Stimulated activated CD4-positive, alpha-beta T cell treated with anti-CD3 and anti-CD28 coated beads, Interleukin-2, amount 100 ng/mL, for 48 hours (primary cell): Measurements from ENCODE around the gene ARPC3.
"Not testable (repeated sequence)": the region's sequence is repeated elsewhere in the genome, so short reads cannot be mapped to it uniquely, and the experiment has no call there.

Source experiments
- DNase-seq, 2 donors: peaks; one replicate each; pipeline ENCODE4 v3.0.0-alpha.2; 2020

ARPC3 gene

DNA sequence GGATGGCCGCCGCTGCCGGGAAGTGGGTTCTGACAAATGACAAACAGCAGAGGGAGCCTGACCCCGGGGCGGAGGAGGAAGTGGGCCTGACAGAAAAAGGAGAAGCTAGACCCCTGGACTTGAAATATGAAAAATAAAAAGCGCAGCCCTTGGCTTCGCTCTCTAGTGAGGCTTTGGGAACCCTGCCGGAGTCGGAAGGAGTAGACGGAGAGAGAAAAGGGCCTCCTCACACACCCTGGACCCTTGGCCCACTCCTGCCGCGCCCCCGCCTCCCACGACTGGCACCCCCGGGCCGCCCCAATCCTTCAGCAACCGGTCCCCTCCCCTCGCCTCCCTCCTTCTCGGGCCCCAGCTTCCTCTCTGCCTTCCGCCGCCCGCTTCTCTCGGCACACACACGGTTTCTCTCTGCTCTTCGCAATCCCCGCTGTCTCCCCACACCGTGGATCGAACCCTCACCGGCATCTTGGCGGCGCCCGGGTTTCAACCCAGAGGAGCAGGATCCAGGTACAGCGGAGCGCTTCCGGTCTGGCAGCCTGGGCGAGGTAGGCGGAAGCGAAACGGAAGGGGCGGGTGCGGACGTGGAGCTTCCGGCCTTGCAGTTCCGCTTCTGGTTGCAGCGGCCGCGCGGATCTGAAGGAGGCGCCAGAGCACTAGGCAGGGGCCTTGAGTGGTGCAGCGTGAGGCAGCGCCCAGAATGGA, at the start of gene ARPC3:
TSS of gene ARPC3 (minus strand) at position 539 of the 699 bp plus-strand sequence. CDS start at position 462, 77 bp downstream.
- peak; percentile 92 to 93 for DNase-seq

- DNase-seq, result no peak
Observed at GRCh38 chr12:110498984-110499706, 49.0 kb upstream of the ARPC3 start.

- DNase-seq, result no peak
Observed at GRCh38 chr12:110475426-110475825, 25.3 kb upstream of the ARPC3 start.

DNA sequence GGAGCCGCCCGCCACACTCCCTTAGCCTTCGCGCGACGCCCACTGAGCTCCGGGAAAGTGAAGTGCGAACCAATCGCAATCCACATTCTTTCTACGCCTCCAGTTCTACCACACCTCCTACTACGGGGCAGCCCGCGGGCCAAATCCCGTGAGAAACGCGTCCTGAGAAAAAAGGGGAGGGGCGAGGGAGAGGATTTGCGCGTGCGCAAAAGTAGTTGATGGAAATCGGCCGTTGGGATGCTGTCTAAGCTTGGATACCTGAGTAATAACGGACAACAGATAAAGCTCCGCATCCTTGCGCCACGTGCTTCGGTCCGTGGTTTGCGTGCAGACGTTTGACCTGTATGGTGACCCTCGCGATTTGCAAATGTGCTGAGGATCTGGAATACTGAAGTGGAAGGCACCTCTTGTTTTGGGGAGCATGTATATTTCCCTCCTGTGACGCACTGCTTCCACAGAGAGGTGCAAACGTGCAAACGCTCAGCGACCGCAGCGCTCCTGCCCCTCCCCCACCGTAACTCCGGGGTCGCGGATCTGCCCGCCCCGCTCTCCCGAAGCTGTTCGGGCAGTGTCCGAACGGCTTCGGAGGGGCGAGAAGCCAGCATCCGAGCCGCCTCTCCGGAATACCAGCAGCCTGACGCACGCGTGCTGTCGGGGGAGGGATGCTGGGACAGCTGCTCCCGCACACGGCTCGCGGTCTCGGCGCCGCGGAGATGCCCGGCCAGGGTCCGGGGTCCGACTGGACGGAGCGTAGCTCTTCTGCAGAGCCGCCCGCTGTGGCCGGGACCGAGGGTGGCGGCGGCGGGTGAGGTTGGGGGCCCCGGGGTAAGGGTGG, 18.3 kb upstream of the ARPC3 start, which contains the start of the genes FAM216A and GPN3:
TSS of gene FAM216A (plus strand) at position 632 of the 835 bp plus-strand sequence. CDS start at position 663, 31 bp downstream.
TSS of gene GPN3 (minus strand) at position 44 of the 835 bp plus-strand sequence. CDS start 54 bp downstream, outside the sequence.
- DNase-seq, result peak; percentile 92 to 94

GRCh38 chr12:110467847-110468213, 17.7 kb upstream of the ARPC3 start:
- no peak for DNase-seq

DNA sequence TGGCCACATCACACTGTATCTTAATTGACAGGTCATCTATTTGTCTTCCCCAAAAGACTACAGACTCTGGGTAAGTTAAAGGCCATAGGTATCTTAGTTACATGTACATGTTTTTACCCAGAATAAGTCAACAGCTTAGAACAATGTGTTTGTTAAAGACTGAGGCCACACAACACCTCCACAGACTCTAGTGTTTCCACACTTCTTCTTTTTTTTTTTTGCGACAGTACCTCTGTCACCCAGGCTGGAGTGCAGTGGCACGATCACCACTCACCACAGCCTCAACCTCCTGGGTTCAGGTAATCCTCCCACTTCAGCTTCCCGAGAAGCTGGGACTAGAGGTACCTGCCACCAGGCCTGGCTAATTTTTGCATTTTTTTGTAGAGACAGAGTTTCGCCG, 16.7 kb upstream of the ARPC3 start:
- no peak for DNase-seq

DNA sequence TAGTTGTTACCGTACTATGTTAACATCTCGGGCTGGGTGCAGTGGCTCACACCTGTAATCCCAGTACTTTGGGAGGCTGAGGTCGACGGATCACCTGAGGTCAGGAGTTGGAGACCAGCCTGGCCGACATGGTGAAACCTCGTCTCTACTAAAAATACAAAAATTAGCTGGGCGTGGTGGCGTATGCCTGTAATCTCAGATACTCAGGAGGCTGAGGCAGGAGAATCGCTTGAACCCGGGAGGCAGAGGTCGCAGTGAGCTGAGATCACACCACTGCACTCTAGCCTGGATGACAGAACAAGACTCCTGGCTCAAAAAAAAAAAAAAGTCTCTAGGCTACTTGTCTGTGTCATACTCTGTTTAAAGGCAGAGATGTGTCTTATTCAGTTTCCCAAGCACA, 15.6 kb upstream of the ARPC3 start:
- DNase-seq, result not testable (repeated sequence)

DNA sequence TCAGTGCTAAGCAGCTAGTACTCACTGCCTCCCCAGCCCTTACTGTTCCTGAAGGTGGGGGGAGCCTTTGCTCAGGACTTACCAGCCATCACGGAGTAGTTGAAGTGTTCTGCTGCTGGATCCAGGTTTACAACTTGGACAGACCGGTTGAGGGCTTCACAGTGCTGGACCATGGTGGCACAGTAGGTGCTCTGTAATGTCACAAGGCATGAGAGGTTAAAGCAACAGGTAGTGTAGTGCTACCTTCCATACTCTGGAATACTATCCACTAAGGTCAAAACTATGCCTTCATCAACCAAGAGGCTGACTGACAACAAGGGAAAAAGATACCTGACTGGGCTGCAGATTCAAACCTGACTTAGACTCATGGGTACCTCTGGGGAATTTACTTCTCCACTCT, 14.9 kb upstream of the ARPC3 start:
- no peak for DNase-seq

DNA sequence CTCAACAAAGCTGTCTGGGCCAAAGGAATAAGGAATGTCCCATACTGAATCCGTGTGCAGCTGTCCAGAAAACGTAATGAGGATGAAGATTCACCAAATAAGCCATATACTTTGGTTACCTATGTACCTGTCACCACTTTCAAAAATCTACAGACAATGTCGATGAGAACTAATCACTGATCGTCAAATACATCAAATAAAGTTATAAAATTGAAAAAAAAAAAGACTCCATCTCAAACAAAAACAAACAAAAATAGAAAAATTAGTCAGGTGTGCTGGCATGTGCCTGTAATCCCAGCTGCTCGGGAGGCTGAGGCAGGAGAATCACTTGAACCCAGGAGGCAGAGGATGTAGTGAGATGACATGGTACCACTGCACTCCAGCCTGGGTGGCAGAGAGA, 11.1 kb upstream of the ARPC3 start:
- DNase-seq, result not testable (repeated sequence)

GRCh38 chr12:110458756-110459155, 8.6 kb upstream of the ARPC3 start:
- DNase-seq, result no peak

- DNase-seq, result no peak
Observed at GRCh38 chr12:110453569-110454296, 3.6 kb upstream of the ARPC3 start.

DNA sequence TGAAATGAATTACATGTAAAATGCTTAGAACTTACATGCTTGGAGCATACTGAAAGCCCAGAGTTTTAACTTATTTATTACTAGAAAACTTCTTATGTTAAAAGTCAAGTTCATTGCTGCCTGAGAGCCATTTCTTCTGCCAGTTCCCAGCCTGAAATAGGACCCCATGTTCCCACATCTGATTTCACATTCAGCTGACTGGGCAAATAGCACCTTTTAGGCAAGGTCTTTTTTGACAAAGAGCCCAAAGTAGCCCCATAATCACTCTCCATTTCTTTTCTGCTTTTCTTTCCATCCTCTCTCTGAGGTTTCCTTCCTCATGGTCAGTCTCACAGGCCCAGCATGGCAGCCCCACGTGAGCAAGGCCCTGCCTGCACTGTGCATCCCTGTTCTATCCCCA, 1.1 kb upstream of the ARPC3 start:
- no peak for DNase-seq

DNA sequence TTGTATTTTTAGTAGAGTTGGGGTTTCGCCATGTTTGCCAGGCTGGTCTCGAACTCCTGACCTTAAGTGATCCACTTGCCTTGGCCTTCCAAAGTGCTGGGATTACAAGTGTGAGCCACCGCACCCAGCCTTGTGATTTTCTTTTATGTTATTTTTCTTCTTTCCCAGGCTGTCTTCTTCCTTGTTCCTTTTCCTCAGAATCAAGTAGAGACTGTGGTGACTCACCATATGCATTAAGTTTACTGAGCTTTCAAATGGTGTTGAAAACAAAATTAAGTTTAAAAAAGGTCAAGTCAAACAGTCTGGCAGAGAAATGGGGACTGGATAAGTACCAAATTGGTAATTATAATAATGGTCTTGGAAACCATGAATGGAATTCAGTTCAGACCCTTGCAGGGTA, 5.7 kb downstream of the ARPC3 start:
- DNase-seq, result no peak

DNA sequence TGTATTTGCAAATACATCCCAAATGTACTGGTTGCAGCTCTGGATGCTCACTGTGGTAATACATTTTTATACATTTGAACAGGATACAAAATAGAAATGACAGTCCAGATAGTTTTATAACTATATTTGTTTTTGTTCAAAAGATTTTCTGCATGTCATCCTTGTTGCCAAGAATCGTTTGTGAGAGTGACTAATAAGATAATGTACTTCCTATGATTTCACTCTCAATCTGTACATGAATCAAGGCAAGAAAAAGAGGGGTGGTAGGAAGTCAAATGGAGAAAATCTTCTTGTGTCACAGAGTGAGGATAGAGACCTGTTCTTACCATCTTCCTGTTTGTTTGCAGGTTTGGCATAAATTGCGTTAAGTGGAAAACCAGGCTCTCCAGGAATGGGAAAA, 13.9 kb downstream of the ARPC3 start:
- DNase-seq, result no peak

DNA sequence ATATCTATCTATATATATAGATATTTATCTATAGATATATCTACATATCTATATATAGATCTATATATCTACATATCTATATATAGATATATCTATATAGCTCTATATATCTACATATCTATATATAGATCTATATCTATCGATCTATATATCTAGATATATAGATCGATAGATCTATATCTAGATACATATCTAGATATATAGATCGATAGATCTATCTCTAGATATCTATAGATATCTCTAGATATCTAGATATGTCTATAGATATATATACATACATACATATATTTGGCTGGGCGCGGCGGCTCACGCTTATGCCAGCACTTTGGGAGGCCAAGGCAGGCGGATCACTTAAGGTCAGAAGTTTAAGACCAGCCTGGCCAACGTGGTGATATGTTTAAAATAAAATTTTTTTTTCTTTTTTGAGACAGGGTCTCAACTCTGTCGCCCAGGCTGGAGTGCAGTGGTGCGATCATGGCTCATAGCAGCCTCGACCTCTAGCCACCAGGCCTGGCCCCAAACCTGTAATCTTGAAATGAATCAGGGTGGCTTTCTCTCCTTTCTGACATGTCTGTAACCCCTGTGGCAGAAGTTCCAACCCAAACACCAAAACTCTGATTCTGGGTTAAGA, 18.1 kb downstream of the ARPC3 start:
- no peak for DNase-seq

GRCh38 chr12:110429676-110430075, 20.5 kb downstream of the ARPC3 start:
- DNase-seq, result not testable (repeated sequence)

DNA sequence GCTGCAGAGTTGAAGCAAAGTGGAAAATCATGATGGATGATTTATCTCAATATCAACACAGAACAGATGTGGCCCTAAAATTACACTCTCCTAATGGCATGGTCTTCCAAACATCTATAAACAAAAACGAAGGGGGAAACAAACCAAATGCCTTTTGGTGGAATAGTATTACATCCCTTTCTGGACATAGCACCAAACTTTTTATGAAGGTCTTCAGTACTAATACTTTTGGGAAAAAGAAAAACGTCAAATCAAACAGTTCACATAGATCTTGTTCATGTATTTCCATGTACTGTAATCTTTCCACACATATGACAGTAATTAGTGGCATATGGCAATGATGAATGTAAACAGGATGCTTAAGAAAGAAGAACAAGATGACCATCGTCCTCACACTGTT, 23.7 kb downstream of the ARPC3 start:
- DNase-seq, result no peak

GRCh38 chr12:110424237-110424636, 25.9 kb downstream of the ARPC3 start:
- no peak for DNase-seq

- no peak for DNase-seq
Observed at GRCh38 chr12:110421701-110422100, 28.4 kb downstream of the ARPC3 start.

DNA sequence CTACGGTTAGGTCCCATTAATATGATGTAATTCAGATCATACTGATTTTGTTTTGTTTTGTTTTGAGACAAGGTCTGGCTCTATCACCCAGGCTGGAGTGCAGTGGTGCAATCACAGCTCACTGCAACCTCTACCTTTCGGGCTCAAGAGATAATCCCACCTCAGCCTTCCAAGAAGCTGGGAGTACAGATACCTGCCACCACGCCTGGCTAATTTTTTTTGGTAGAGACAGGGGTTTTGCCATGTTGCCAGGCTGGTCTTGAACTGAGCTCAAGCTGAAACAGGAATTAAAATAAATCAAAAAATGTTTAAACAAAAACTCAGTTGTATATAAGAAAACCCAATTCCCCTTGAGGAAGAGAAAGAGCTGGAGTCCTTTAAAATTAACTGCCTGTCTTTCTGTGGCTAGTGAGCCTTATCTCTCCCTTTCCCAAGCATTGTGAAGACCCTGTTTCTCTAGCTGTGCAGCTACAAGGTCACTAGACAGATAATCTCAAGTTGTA, 28.9 kb downstream of the ARPC3 start:
- no peak for DNase-seq

DNA sequence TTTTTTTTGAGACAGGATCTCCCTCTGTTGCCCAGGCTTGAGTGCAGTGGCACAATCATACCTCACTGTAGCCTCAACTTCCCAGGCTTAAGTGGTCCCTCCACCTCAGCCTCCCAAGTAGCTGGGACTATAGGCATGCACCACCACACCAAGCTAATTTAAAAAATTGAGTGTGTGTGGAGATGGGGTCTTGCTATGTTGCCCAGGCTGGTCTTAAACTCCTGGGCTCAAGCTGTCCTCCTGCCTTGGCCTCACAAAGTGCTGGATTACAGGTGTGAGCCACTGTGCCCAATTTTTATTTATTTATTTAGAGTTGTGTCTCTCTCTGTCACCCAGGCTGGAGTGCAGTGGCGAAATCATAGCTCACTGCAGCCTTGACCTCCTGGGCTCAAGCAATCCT, 29.5 kb downstream of the ARPC3 start:
- DNase-seq, result not testable (repeated sequence)

DNA sequence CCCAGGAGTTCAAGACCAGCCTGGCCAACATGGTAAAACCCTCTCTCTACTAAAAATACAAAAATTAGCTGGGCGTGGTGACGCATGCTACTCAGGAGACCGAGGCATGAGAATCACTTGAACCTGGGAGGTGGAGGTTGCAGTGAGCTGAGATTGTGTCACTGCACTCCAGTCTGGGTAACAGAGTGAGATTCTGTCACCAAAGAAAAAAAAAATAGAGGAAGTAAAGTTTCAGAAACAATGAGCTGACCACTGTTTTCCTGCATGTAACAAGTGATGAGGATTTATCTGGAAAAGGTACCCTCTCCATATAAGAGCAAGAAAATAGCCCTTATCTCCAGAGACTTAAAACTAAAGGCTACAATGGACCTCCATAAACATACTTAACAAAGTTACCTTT, 33.0 kb downstream of the ARPC3 start:
- DNase-seq, result not testable (repeated sequence)
